Neural cell (in vitro differentiated cells): Measurements from ENCODE around the gene IGF2BP3. TPM values are rescaled to one million over a fixed set of nuclear protein-coding genes. Genes with fewer than 3 reads are reported as not detected.
A peak's percentile ranks its signal among the peaks of the same experiment; 100 is the strongest.

Source experiments
- H2AFZ ChIP-seq: fragments of 200-600, 300-800 bp; sonication (generic), shearing (Covaris generic); 2 replicates; pipeline ENCODE4 v1.6.0; 2014; ENCODE audit warnings: low read depth, mild to moderate bottlenecking, antibody characterized with exemption, low read length, moderate library complexity
- H3F3A ChIP-seq: fragments of 200-600 bp; shearing (Covaris generic); 2 replicates; pipeline ENCODE4 v1.6.1; 2016; ENCODE audit warnings: mild to moderate bottlenecking, moderate library complexity, mixed read lengths, antibody characterized with exemption, low read length; ENCODE audit not compliant: insufficient read depth, poor library complexity, severe bottlenecking
- H3K27ac ChIP-seq: fragments of 200-600, 300-800 bp; sonication (generic), shearing (Covaris generic); 2 replicates; pipeline ENCODE4 v1.5.1; 2014; ENCODE audit warnings: mild to moderate bottlenecking, low read length, moderate library complexity
- H3K27me3 ChIP-seq: fragments of 300-800, 200-600 bp; sonication (generic), shearing (Covaris generic); 2 replicates; pipeline ENCODE4 v1.6.0; 2014; ENCODE audit warnings: mild to moderate bottlenecking, low read depth, low read length, moderate library complexity; ENCODE audit not compliant: insufficient read depth
- H3K36me3 ChIP-seq: fragments of 300-800, 200-600 bp; sonication (generic), shearing (Covaris generic); 2 replicates; pipeline ENCODE4 v1.5.1; 2014; ENCODE audit warnings: mild to moderate bottlenecking, antibody characterized with exemption, low read length, moderate library complexity; ENCODE audit not compliant: insufficient read depth
- H3K4me2 ChIP-seq: fragments of 300-800, 200-600 bp; sonication (generic), shearing (Covaris generic); 2 replicates; pipeline ENCODE4 v1.6.0; 2014; ENCODE audit warnings: mild to moderate bottlenecking, low read length
- H3K4me3 ChIP-seq: fragments of 300-800, 200-600 bp; sonication (generic), shearing (Covaris generic); 2 replicates; pipeline ENCODE4 v1.5.1; 2014; ENCODE audit warnings: mild to moderate bottlenecking, low read length, moderate library complexity
- H3K79me2 ChIP-seq: fragments of 200-600 bp; shearing (Covaris generic); replicated peaks from 2 replicates; pipeline ENCODE4 v1.6.0; 2014; ENCODE audit warnings: mild to moderate bottlenecking, low read length, moderate library complexity; ENCODE audit not compliant: insufficient read depth
- H3K9ac ChIP-seq: fragments of 300-800, 200-600 bp; sonication (generic), shearing (Covaris generic); 2 replicates; pipeline ENCODE4 v1.6.1; 2016; ENCODE audit warnings: mild to moderate bottlenecking, low read length, mixed read lengths
- H3K9me2 ChIP-seq: fragments of 200-600 bp; shearing (Covaris generic); 2 replicates; pipeline ENCODE4 v1.6.1; 2016; ENCODE audit warnings: mild to moderate bottlenecking, low read length, mixed read lengths; ENCODE audit not compliant: insufficient read depth
- H3K9me3 ChIP-seq: fragments of 200-600, 300-800 bp; sonication (generic), shearing (Covaris generic); 2 replicates; pipeline ENCODE4 v1.6.1; 2016; ENCODE audit warnings: mild to moderate bottlenecking, mixed run types, low read length, moderate library complexity, mixed read lengths
- H4K20me1 ChIP-seq: fragments of 200-600 bp; shearing (Covaris generic); 2 replicates; pipeline ENCODE4 v1.6.1; 2016; ENCODE audit warnings: mild to moderate bottlenecking, mixed run types; ENCODE audit not compliant: insufficient read depth
- CTCF ChIP-seq: fragments of 450-650 bp; IDR thresholded peaks from 2 replicates; pipeline ENCODE4 v1.5.1; 2014; ENCODE audit warnings: antibody characterized with exemption, mild to moderate bottlenecking, moderate library complexity; ENCODE audit not compliant: poor library complexity, severe bottlenecking
- EP300 ChIP-seq: fragments of 450-650 bp; conservative IDR thresholded peaks from 2 replicates; pipeline ENCODE4 v1.6.1; 2014; ENCODE audit warnings: antibody characterized with exemption, mild to moderate bottlenecking, moderate library complexity; ENCODE audit not compliant: poor library complexity, severe bottlenecking
- EZH2 ChIP-seq: fragments of 200-600, 300-800 bp; shearing (Covaris generic), sonication (generic); IDR thresholded peaks from 2 replicates; pipeline ENCODE4 v1.6.1; 2014; ENCODE audit warnings: antibody characterized with exemption, low read length, borderline replicate concordance, mild to moderate bottlenecking; ENCODE audit not compliant: insufficient read depth, poor library complexity, severe bottlenecking
- MXI1 ChIP-seq: fragments of 450-650 bp; conservative IDR thresholded peaks from 2 replicates; pipeline ENCODE4 v1.6.1; 2014; ENCODE audit warnings: antibody characterized with exemption, mild to moderate bottlenecking; ENCODE audit not compliant: poor library complexity, severe bottlenecking
- POLR2AphosphoS5 ChIP-seq: IDR thresholded peaks from 2 replicates; pipeline ENCODE4 v1.6.1; 2012
- RAD21 ChIP-seq: fragments of 450-650 bp; conservative IDR thresholded peaks from 2 replicates; pipeline ENCODE4 v1.6.1; 2014; ENCODE audit warnings: antibody characterized with exemption, mild to moderate bottlenecking, moderate library complexity
- REST ChIP-seq: IDR thresholded peaks from 2 replicates; pipeline ENCODE4 v1.6.1; 2012; ENCODE audit warnings: borderline replicate concordance
- SMC3 ChIP-seq: fragments of 450-650 bp; conservative IDR thresholded peaks from 2 replicates; pipeline ENCODE4 v1.6.1; 2014; ENCODE audit warnings: antibody characterized with exemption, mild to moderate bottlenecking, moderate library complexity; ENCODE audit not compliant: poor library complexity
- TAF1 ChIP-seq: IDR thresholded peaks from 2 replicates; pipeline ENCODE4 v1.6.1; 2012; ENCODE audit warnings: low read depth
- polyA plus RNA-seq: library from polyadenylated mRNA; depleted of rRNA; stranded (reverse); fragments of >200 nt; gene quantifications from 2 replicates; pipeline ENCODE4 v1.2.3, GENCODE V29; 2014

IGF2BP3 gene
- polyA plus RNA-seq, 1 donor from 2014 or later, result 29.6 TPM

- Histone ChIP-seq H3K9me3 (no peaks in the 10 kb centered on the region), H3K27me3 (no peaks in the 10 kb centered on the region), H3K9ac (no peak overlapping the region), H3K79me2 (no peaks in the 10 kb centered on the region), H3F3A (no peaks in the 10 kb centered on the region), H3K9me2 (no peaks in the 10 kb centered on the region), H3K4me2 (no peak overlapping the region), H2AFZ (no peak overlapping the region), H3K27ac (no peak overlapping the region), H4K20me1 (no peaks in the 10 kb centered on the region), H3K4me3 (no peak overlapping the region), H3K36me3 (no peaks in the 10 kb centered on the region)
- TF ChIP-seq SMC3 (no peak), POLR2AphosphoS5 (no peak), TAF1 (no peak), EZH2 (no peak), RAD21 (no peak), REST (no peak), MXI1 (no peak), CTCF (no peak), EP300 (no peak)
Measured at GRCh38 chr7:23264916-23265458, 205.3 kb downstream of the IGF2BP3 start.

GRCh38 chr7:23261843-23262452, 208.3 kb downstream of the IGF2BP3 start:
- H3K4me2 ChIP-seq, result no peak overlapping the region
- no peaks in the 10 kb centered on the region for H3K27me3 ChIP-seq

More at GRCh38 chr7:23261843-23262452, 208.3 kb downstream of the IGF2BP3 start:
- H2AFZ ChIP-seq, result no peak overlapping the region
- no peaks in the 10 kb centered on the region for H4K20me1 ChIP-seq
- H3K4me3 ChIP-seq, result no peak overlapping the region
- H3K9me3 ChIP-seq, result no peaks in the 10 kb centered on the region
- no peaks in the 10 kb centered on the region for H3K79me2 ChIP-seq
- no peaks in the 10 kb centered on the region for H3K36me3 ChIP-seq
- peak; percentile 61 for TF ChIP-seq CTCF
- TF ChIP-seq POLR2AphosphoS5, result no peak
- peak; percentile 46 for TF ChIP-seq SMC3
- TF ChIP-seq EP300, result no peak
- no peak for TF ChIP-seq REST
- peak; percentile 59 for TF ChIP-seq RAD21
- no peak overlapping the region for H3K27ac ChIP-seq
- no peaks in the 10 kb centered on the region for H3F3A ChIP-seq
- H3K9me2 ChIP-seq, result no peaks in the 10 kb centered on the region
- no peak overlapping the region for H3K9ac ChIP-seq
